Measurements from ENCODE around the gene NT5C3B. TPM values are rescaled to one million over a fixed set of nuclear protein-coding genes. Genes with fewer than 3 reads are reported as not detected.

The NT5C3B gene
- total and polyA plus RNA-seq, 2 donors (not counting 3 experiments of a cell fraction or from before 2014, with no cell fraction given) = 67.3 to 92.5 TPM

DNA sequence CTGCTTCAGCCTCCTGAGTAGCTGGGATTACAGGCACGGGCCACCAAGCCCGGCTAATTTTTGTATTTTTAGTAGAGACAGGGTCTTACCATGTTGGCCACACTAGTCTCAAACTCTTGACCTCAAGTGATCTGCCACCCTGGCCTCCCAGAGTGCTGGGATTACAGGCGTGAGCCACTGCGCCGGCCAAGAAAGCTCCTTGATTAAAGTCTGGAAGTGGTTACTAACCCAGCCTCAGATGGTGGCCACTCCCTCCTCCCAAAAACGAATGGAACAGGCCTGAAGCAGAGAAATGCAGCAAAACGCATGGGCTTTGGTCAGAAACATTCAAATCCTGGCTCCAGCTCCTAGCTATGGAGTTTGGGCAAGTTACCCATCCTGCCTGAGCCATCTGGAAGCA lies 11.9 kb downstream of the NT5C3B start:
- dilution Hi-C loops (cut with MboI; ENCODE audit: extremely low pct_ligation_motif_present, low sequenced_read_pairs) = no loop called here
- no peaks in the 10 kb centered on the region for H3K4me1 ChIP-seq (ENCODE audit: control insufficient read depth, extremely low read depth, insufficient read depth, low read length)
- peaks cover 8 to 23% of the 10 kb centered on the region in 2 experiments for H3K36me3 ChIP-seq (ENCODE audit: control insufficient read depth in 2 of 2, extremely low read depth in 1 of 2, insufficient read depth in 2 of 2, low read length in 2 of 2)
- BruUV-seq (replicated peaks) = no TSS peak
- POLR2A ChIA-PET = no interaction called here
- H3K4me2 ChIP-seq (ENCODE audit: insufficient read depth, low read length) = no peak overlapping the region
- no peak overlapping the region for H3K9ac ChIP-seq (replicated peaks; ENCODE audit: extremely low read depth, insufficient read depth, low read length)
- no peak for FAIRE-seq
- no peak overlapping the region for H3K4me3 ChIP-seq (replicated peaks in 1 of 3; ENCODE audit: insufficient read depth in 1 of 3, low read depth in 1 of 3, low read length in 3 of 3)
- TF ChIP-seq POLR2A (IDR thresholded peaks at IDR 0.05; ENCODE audit: low read depth, low read length) (no peak), POLR2AphosphoS5 (IDR thresholded peaks at IDR 0.05; ENCODE audit: insufficient read depth, low read depth, low read length) (no peak), EZH2 (IDR thresholded peaks at IDR 0.05; ENCODE audit: borderline replicate concordance, low read depth, low read length, severe bottlenecking) (no peak), MYC (IDR thresholded peaks at IDR 0.05; ENCODE audit: low read depth, low read length) (no peak), FOS (IDR thresholded peaks at IDR 0.05; ENCODE audit: borderline replicate concordance, insufficient read depth, low read length) (no peak), GATA2 (IDR thresholded peaks at IDR 0.05; ENCODE audit: insufficient read depth, insufficient read length, low read depth, low read length) (no peak), JUN (IDR thresholded peaks at IDR 0.05; ENCODE audit: borderline replicate concordance, insufficient read depth, insufficient read length, low read depth) (no peak)
- TF ChIP-seq, protein P1, sequence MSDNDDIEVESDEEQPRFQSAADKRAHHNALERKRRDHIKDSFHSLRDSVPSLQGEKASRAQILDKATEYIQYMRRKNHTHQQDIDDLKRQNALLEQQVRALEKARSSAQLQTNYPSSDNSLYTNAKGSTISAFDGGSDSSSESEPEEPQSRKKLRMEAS (IDR thresholded peaks at IDR 0.05; ENCODE audit: insufficient read depth, insufficient read length) = no peak
- TF ChIP-seq, protein P2, sequence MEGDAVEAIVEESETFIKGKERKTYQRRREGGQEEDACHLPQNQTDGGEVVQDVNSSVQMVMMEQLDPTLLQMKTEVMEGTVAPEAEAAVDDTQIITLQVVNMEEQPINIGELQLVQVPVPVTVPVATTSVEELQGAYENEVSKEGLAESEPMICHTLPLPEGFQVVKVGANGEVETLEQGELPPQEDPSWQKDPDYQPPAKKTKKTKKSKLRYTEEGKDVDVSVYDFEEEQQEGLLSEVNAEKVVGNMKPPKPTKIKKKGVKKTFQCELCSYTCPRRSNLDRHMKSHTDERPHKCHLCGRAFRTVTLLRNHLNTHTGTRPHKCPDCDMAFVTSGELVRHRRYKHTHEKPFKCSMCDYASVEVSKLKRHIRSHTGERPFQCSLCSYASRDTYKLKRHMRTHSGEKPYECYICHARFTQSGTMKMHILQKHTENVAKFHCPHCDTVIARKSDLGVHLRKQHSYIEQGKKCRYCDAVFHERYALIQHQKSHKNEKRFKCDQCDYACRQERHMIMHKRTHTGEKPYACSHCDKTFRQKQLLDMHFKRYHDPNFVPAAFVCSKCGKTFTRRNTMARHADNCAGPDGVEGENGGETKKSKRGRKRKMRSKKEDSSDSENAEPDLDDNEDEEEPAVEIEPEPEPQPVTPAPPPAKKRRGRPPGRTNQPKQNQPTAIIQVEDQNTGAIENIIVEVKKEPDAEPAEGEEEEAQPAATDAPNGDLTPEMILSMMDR (IDR thresholded peaks at IDR 0.05; ENCODE audit: extremely low read depth in 1 of 2, insufficient read depth in 1 of 2, low read depth in 1 of 2, low read length in 2 of 2) = no peak
- intact Hi-C loops (cut with micrococcal nuclease) = no loop called here
- H3K79me2 ChIP-seq (ENCODE audit: control insufficient read depth, insufficient read depth, low read length) = no peaks in the 10 kb centered on the region
- no peak for DNase-seq (ENCODE audit: low read depth, low spot score)
- H3K27ac ChIP-seq (ENCODE audit: insufficient read depth, low read depth, low read length) = no peak overlapping the region
- CTCF ChIA-PET = interaction anchor here (0.6 to 1.4 kb wide), 3 partner anchors 22 to 86 kb away, joined by 3 to 4 read pairs (median 3); partner anchors contain the start of gene KLHL11
- H4K20me1 ChIP-seq (replicated peaks; ENCODE audit: control insufficient read depth, extremely low read depth, insufficient read depth, low read length) = no peaks in the 10 kb centered on the region
- no peaks in the 10 kb centered on the region for H3K27me3 ChIP-seq (ENCODE audit: control insufficient read depth in 2 of 2, insufficient read depth in 2 of 2, low read length in 2 of 2)
- no peak overlapping the region for H2AFZ ChIP-seq (ENCODE audit: low read depth, low read length)
- no peaks in the 10 kb centered on the region for H3K9me1 ChIP-seq (replicated peaks; ENCODE audit: control insufficient read depth, extremely low read depth, insufficient read depth, low read length)
- H3K9me3 ChIP-seq (replicated peaks; ENCODE audit: control insufficient read depth, insufficient read depth, low read length) = no peaks in the 10 kb centered on the region

Data from endothelial cell of umbilical vein (primary cell).